HepG2 (cell line): ENCODE measurements around the gene GLO1. TPM values are rescaled to one million over a fixed set of nuclear protein-coding genes. Genes with fewer than 3 reads are reported as not detected.
A peak's percentile ranks its signal among the peaks of the same experiment; 100 is the strongest.

Experiments
- CENPT ChIP-seq: sonication (generic); formaldehyde crosslinking; IDR thresholded peaks from 2 replicates; pipeline ENCODE4 v1.8.0; 2022; ENCODE audit warnings: low read depth, mild to moderate bottlenecking, moderate library complexity, missing genetic modification reagents
- GATAD1 ChIP-seq: IDR thresholded peaks from 2 replicates; pipeline ENCODE4 v1.6.1; 2016; ENCODE audit warnings: missing genetic modification reagents, missing compliant biosample characterization
- HCFC1 ChIP-seq: fragments of 150-350 bp; IDR thresholded peaks from 2 replicates; pipeline ENCODE4 v1.6.1; 2014; ENCODE audit warnings: low read depth, low read length
- HHEX ChIP-seq: IDR thresholded peaks from 2 replicates; pipeline ENCODE4 v1.6.1; 2016; ENCODE audit warnings: control low read depth
- HIC2 ChIP-seq: sonication (generic); formaldehyde crosslinking; IDR thresholded peaks from 2 replicates; pipeline ENCODE4 v1.9.0; 2022; ENCODE audit warnings: low read depth, missing genetic modification reagents
- HNRNPK ChIP-seq: fragments of 200-400 bp; formaldehyde crosslinking; IDR thresholded peaks from 2 replicates; pipeline ENCODE4 v1.6.1; 2018; ENCODE audit warnings: low read length, low read depth, moderate library complexity, mild to moderate bottlenecking; ENCODE audit not compliant: poor library complexity, severe bottlenecking
- NPAS2 ChIP-seq: sonication (generic); formaldehyde crosslinking; IDR thresholded peaks from 2 replicates; pipeline ENCODE4 v1.8.0; 2022; ENCODE audit warnings: mild to moderate bottlenecking, missing genetic modification reagents, borderline replicate concordance
- PAWR ChIP-seq: sonication (generic); formaldehyde crosslinking; IDR thresholded peaks from 2 replicates; pipeline ENCODE4 v1.4.0; 2020; ENCODE audit warnings: missing genetic modification reagents, mild to moderate bottlenecking, borderline replicate concordance
- SMAD1 ChIP-seq: sonication (generic); formaldehyde crosslinking; IDR thresholded peaks from 2 replicates; pipeline ENCODE4 v1.4.0; 2020; ENCODE audit warnings: missing genetic modification reagents, low read depth, mild to moderate bottlenecking, borderline replicate concordance
- ZFYVE20 ChIP-seq: sonication (generic); formaldehyde crosslinking; IDR thresholded peaks from 2 replicates; pipeline ENCODE4 v1.8.0; 2023; ENCODE audit warnings: low read depth, mild to moderate bottlenecking, moderate library complexity, missing genetic modification reagents, borderline replicate concordance
- ZKSCAN5 ChIP-seq: sonication (generic); formaldehyde crosslinking; IDR thresholded peaks from 2 replicates; pipeline ENCODE4 v1.5.1; 2020; ENCODE audit warnings: mild to moderate bottlenecking, missing genetic modification reagents
- ZNF101 ChIP-seq: sonication (generic); formaldehyde crosslinking; IDR thresholded peaks from 2 replicates; pipeline ENCODE4 v1.4.0; 2020; ENCODE audit warnings: mild to moderate bottlenecking, low read depth, missing genetic modification reagents, borderline replicate concordance
- ZNF12 ChIP-seq: sonication (generic); formaldehyde crosslinking; IDR thresholded peaks from 2 replicates; pipeline ENCODE4 v1.5.0; 2020; ENCODE audit warnings: missing genetic modification reagents
- ZNF121 ChIP-seq: sonication (generic); formaldehyde crosslinking; IDR thresholded peaks from 2 replicates; pipeline ENCODE4 v1.5.0; 2020; ENCODE audit warnings: mild to moderate bottlenecking, missing genetic modification reagents
- ZNF317 ChIP-seq: sonication (generic); formaldehyde crosslinking; IDR thresholded peaks from 2 replicates; pipeline ENCODE4 v1.5.0; 2020; ENCODE audit warnings: mild to moderate bottlenecking, missing genetic modification reagents
- ZNF441 ChIP-seq: sonication (generic); formaldehyde crosslinking; IDR thresholded peaks from 2 replicates; pipeline ENCODE4 v1.7.0; 2021; ENCODE audit warnings: missing genetic modification reagents, borderline replicate concordance
- ZNF563 ChIP-seq: sonication (generic); formaldehyde crosslinking; IDR thresholded peaks from 2 replicates; pipeline ENCODE4 v1.8.0; 2022; ENCODE audit warnings: mild to moderate bottlenecking, moderate library complexity, missing genetic modification reagents
- polyA plus RNA-seq, 8 experiments: library from polyadenylated mRNA; depleted of rRNA in 3 of 8; stranded (reverse) in 7 of 8; unstranded in 1 of 8; fragments of >200 nt; fragmentation: Illumina TruSeq in 4 of 8; extraction: Trizol in 4 of 8; gene quantifications; 2 replicates each; pipeline versions ENCODE4 v1.2.1 to v1.2.3, GENCODE V29; 2011 to 2016; ENCODE audit warnings: low read depth in 4 of 8, missing spikeins in 1 of 8, mixed read lengths in 1 of 8; ENCODE audit not compliant: insufficient read depth in 1 of 8
- total RNA-seq, 5 experiments: library from RNA; depleted of rRNA; stranded (reverse); fragments of >200 nt; fragmentation: Illumina TruSeq; extraction: Trizol; gene quantifications; 2 replicates each; pipeline ENCODE4 v1.2.3, GENCODE V29; 2016; ENCODE audit warnings: low read depth in 1 of 5
- TF ChIP-seq, protein P1 (sequence below): sonication (generic); formaldehyde crosslinking; IDR thresholded peaks from one replicate; pipeline ENCODE4 v1.5.1; 2020; ENCODE audit warnings: mild to moderate bottlenecking, missing genetic modification reagents; ENCODE audit errors: not compliant biosample characterization

Gene GLO1
- total and polyA plus RNA-seq, 2 of the 13 experiments (the other 11 are each of a cell fraction or from before 2014, with no cell fraction given), result 77.1 to 177 TPM

DNA sequence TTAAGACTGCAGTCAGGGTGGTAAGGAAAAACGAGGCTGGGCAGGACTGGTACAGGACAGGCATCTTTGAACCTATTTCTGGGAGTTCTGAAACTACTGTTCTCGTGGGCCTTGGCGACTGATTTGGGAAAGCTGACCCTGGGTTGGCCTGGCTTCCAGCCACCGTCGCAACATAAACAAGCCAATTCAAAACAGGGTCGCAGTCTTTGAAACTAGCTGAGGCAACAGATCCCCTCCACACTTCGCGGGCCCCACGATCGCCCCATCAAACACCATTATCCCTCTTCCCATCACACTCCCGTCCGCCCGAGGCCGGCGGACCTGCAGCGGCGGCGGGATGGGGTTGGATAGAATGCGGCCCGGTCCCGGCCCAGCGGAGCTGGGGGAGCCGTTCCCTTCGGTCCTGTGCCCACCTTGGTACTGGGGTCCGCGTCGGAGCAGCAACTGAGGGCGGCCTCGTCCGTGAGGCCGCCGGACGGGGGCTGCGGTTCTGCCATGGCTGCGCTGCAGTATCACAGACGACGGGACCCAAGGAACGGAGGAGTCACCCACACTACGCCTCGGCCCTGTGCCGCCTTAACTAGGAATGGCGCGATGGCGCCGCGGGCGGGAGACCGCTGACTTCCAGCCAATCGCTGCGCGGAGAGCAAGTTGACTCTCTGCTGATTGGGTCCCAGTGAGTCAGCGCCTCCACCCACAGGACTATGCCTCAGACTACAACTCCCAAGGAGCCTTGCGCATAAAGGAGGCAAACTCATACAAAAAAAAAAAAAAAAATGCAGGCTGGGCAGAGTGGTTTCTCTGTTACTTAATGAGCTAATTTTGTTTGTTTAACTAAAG lies at the start of gene GLO1 (continued):
- TF ChIP-seq, protein P1, sequence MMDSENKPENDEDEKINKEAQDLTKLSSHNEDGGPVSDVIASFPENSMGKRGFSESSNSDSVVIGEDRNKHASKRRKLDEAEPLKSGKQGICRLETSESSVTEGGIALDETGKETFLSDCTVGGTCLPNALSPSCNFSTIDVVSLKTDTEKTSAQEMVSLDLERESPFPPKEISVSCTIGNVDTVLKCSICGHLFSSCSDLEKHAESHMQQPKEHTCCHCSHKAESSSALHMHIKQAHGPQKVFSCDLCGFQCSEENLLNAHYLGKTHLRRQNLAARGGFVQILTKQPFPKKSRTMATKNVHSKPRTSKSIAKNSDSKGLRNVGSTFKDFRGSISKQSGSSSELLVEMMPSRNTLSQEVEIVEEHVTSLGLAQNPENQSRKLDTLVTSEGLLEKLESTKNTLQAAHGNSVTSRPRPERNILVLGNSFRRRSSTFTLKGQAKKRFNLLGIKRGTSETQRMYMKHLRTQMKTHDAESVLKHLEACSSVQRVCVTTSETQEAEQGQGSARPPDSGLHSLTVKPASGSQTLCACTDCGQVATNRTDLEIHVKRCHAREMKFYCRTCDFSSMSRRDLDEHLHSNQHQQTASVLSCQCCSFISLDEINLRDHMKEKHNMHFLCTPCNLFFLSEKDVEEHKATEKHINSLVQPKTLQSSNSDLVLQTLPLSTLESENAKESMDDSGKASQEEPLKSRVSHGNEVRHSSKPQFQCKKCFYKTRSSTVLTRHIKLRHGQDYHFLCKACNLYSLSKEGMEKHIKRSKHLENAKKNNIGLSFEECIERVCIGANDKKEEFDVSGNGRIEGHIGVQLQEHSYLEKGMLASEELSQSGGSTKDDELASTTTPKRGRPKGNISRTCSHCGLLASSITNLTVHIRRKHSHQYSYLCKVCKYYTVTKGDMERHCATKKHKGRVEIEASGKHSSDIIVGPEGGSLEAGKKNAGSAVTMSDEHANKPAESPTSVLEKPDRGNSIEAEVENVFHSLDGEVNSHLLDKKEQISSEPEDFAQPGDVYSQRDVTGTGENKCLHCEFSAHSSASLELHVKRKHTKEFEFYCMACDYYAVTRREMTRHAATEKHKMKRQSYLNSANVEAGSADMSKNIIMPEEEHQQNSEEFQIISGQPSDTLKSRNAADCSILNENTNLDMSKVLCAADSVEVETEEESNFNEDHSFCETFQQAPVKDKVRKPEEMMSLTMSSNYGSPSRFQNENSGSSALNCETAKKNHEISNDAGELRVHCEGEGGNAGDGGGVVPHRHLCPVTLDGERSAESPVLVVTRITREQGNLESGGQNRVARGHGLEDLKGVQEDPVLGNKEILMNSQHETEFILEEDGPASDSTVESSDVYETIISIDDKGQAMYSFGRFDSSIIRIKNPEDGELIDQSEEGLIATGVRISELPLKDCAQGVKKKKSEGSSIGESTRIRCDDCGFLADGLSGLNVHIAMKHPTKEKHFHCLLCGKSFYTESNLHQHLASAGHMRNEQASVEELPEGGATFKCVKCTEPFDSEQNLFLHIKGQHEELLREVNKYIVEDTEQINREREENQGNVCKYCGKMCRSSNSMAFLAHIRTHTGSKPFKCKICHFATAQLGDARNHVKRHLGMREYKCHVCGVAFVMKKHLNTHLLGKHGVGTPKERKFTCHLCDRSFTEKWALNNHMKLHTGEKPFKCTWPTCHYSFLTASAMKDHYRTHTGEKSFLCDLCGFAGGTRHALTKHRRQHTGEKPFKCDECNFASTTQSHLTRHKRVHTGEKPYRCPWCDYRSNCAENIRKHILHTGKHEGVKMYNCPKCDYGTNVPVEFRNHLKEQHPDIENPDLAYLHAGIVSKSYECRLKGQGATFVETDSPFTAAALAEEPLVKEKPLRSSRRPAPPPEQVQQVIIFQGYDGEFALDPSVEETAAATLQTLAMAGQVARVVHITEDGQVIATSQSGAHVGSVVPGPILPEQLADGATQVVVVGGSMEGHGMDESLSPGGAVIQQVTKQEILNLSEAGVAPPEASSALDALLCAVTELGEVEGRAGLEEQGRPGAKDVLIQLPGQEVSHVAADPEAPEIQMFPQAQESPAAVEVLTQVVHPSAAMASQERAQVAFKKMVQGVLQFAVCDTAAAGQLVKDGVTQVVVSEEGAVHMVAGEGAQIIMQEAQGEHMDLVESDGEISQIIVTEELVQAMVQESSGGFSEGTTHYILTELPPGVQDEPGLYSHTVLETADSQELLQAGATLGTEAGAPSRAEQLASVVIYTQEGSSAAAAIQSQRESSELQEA (CRISPR knock-in tag), result peak; percentile 95
- TF ChIP-seq ZNF563 (CRISPR knock-in tag), result peak; percentile 63; the same call in 1 of the 2 replicates
- TF ChIP-seq HNRNPK, result peak; percentile 89
- TF ChIP-seq NPAS2, result no peak
- peak; percentile 70; the same call in 1 of the 2 replicates for TF ChIP-seq ZNF317
- TF ChIP-seq PAWR, result no peak
- no peak for TF ChIP-seq HIC2 (CRISPR knock-in tag)
- peak; percentile 16; the same call in 1 of the 2 replicates for TF ChIP-seq ZNF12 (CRISPR knock-in tag)
- TF ChIP-seq ZNF121 (CRISPR knock-in tag), result no peak
- peak; percentile 85 for TF ChIP-seq HCFC1
- TF ChIP-seq ZNF441 (CRISPR knock-in tag), result peak; percentile 69; the same call in 1 of the 2 replicates
- no peak for TF ChIP-seq HHEX
- no peak for TF ChIP-seq SMAD1
- peak; percentile 69 for TF ChIP-seq GATAD1 (CRISPR knock-in tag)
- peak; percentile 62; the same call in 1 of the 2 replicates for TF ChIP-seq ZKSCAN5 (CRISPR knock-in tag)
- no peak for TF ChIP-seq ZNF101
- TF ChIP-seq CENPT, result no peak
- no peak for TF ChIP-seq ZFYVE20 (CRISPR knock-in tag)
